HuH-7 (cell line): ENCODE data around the gene MYRIP.
"Not testable (repeated sequence)": the region's sequence is repeated elsewhere in the genome, so short reads cannot be mapped to it uniquely, and the experiment has no call there.

ENCODE experiments used
- DNase-seq: peaks from one replicate; pipeline ENCODE4 v3.0.0; 2011; ENCODE audit warnings: low spot score

The MYRIP gene

GRCh38 chr3:40129981-40130380 lies 320.6 kb downstream of the MYRIP start:
- no peak for DNase-seq

GRCh38 chr3:40130721-40131120 lies 321.3 kb downstream of the MYRIP start:
- DNase-seq: no peak

DNA sequence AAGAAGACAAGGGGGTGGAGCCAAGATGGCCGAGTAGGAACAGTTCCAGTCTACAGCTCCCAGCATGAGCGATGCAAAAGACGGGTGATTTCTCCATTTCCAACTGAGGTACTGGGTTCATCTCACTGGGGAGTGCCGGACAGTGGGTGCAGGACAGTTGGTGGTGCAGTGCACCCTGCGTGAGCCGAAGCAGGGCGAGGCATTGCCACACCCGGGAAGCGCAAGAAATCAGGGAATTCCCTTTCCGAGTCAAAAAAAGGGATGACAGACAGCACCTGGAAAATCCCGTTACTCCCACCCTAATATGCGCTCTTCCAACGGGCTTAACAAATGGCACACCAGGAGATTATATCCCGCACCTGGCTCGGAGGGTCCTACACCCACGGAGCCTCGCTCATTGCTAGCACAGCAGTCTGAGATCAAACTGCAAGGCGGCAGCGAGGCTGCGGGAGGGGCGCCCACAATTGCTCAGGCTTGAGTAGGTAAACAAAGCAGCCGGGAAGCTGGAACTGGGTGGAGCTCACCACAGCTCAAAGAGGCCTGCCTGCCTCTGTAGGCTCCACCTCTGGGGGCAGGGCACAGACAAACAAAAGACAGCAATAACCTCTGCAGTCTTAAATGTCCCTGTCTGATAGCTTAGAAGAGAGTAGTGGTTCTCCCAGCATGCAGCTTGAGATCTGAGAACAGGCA lies 324.6 kb downstream of the MYRIP start:
- DNase-seq: not testable (repeated sequence)

- DNase-seq: no peak
Measured at GRCh38 chr3:40137591-40138295, 328.3 kb downstream of the MYRIP start.

GRCh38 chr3:40143283-40144090 lies 334.1 kb downstream of the MYRIP start:
- DNase-seq: no peak

- no peak for DNase-seq
Measured at GRCh38 chr3:40148827-40149226, 339.4 kb downstream of the MYRIP start.

DNA sequence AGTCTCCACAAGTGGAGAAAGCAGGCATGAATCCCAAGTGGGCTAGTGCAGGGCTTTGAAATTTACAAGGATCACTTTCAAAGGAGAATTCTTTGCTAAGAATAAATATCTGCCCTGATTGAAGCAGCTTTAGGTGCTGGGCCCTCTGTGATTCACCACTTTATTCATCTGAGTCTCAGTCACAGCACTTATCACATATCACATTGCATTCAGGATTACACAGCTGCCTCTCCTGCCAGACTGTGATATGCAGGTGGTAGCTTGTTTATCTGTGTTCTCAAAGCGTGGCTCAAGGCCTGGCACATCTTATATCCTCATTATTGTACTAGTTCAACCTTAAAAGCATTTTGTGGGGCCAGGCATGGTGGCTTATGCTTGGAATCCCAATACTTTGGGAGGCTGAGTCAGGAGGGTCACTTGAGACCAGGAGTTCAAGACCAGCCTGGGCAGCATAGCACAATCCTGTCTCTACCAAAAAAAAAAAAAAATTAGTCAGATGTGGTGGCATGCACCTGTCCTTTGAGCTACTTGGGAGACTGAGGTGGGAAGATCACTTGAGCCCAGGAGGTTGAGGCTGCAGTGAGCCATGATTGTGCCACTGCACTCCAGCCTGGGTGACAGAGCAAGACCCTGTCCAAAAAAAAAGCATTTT lies 343.2 kb downstream of the MYRIP start:
- DNase-seq: no peak

DNA sequence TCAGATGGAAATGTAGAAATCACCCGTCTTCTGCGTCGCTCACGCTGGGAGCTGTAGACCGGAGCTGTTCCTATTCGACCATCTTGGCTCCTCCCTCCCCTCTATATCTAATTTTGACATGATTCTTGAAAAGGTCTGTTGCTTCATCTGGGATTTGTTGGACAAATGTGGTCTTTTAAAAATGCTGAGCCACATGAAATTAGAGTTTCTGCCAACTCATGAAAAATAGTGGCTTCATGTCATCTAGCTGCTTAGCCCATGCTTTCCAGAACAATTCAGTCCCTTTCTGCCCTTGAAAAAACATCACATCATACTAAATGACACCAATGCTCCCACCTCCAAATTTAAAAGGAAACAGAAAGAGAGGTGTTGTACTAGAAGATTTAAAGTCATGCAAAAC lies 351.5 kb downstream of the MYRIP start:
- no peak for DNase-seq

- DNase-seq: no peak
Measured at GRCh38 chr3:40162616-40163015, 353.2 kb downstream of the MYRIP start.

GRCh38 chr3:40166997-40167396 lies 357.6 kb downstream of the MYRIP start:
- DNase-seq: peak; percentile 18

DNA sequence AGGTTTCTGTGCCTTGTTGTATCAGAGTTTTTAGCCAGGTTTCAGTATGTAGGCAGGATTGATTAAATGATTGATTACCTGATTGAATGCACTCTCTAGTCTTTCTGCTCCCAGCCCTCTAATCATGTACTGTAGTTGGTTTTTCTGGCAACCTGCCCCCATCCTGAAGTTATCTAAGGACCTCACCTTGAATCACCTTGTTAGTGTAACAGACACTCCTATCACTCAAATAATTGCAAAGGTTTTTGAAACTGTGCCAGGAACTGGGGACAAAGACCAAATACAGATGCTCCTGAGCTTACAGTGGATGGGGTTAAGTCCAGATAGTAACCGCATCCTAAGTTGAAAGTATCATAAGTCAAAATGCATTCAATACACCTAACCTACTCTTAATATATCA lies 358.5 kb downstream of the MYRIP start:
- no peak for DNase-seq

GRCh38 chr3:40169983-40170382 lies 360.6 kb downstream of the MYRIP start:
- DNase-seq: no peak

DNA sequence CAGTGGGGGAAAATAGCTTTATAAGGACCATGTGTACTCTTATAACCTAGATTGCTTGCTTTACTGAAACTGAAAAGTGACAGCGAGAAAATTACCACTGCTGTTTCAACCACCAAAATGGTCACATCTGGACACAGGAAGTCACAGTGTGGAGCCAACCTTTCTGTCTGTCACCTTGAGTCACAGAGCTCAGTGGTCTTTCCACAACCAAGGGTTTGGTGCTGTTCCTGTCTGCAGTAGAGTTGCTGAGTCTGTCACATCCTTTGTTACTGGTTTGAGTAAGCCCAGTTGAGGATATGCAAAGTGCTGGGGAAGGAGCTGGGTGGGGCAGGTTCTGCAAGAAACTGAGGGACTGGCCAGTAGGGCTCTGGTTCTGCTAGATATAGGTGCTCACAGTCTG lies 361.0 kb downstream of the MYRIP start:
- no peak for DNase-seq

GRCh38 chr3:40172560-40172959 lies 363.2 kb downstream of the MYRIP start:
- no peak for DNase-seq

GRCh38 chr3:40173227-40173721 lies 363.9 kb downstream of the MYRIP start:
- DNase-seq: no peak

DNA sequence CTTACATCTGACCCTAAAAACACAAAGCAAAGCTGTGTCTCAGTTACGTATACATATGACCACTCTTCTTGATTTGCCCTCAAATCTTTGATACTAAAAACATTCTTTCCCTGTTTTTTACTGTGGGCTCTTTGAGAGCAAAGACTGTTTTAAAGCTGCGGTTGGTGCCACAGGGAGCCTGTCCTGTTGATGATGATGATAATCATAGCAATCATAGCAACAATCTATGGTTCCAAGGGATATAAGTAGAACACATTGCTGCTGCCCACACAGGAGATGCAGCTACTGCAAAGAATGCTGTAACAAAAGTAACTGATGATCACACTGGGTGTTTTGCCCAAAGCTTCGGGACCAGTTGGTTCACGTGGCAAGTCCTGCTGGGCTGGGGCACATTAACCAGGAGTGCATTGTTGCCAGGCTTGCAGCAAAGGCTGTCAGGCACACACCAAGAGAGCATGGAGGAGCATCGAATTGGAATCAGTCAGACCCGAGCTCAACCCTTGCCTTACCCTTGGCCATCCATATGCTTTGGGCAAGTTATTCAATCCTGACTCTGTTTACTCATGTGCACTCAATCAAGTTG lies 368.7 kb downstream of the MYRIP start:
- no peak for DNase-seq

DNA sequence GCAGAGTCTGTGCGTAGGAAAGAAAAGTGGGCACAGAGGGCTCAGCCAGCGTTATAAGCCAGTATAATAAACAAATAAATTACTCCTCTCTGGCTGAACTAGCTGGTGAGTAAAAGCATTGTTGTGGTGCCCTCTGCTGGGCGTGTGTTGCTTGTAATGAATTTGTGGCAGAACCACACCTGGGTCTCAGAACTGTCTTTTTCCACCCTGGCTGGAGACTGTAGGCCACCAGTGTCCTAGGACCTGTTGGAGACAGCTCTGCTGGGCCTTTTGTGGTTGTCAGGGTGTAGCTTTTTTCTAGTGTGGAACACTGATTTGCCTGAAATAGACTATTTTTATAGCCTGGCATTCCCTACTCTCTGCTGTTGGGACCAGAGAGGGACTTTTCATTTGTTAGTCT lies 369.6 kb downstream of the MYRIP start:
- peak; percentile 57 for DNase-seq

GRCh38 chr3:40181182-40181581 lies 371.8 kb downstream of the MYRIP start:
- DNase-seq: no peak

DNA sequence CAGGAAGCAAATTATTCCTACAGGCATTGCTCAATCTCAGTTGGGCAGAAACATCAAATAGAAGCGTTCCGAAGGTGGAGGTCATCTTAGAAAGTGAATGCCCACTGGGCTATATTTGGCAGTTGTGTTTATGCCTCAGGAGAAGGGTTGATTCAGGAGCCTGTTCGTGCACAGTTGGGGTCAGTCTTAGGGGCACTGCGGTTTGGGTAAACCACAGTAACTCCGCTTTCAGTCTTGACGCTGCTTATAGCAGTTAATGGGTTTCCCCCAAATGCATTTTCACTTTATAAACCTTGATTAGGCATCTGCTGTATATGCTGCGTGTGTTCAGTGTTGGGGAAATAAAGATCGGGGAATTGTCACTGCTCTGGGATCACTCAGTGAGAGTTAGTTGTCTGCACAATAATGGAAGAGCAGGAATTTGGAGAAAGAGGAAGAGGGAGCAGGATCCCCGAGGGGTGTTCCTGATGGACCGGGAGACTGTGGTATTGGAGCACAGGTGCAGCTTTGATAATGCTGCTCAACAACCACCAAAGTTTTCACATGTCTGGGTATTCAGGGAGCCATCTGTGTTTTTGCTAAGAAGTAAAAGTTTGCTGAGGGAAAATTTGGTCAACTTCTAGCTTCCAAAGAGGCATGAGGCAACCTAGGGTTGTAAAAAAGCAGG lies 375.8 kb downstream of the MYRIP start:
- no peak for DNase-seq

- no peak for DNase-seq
Measured at GRCh38 chr3:40186508-40186907, 377.1 kb downstream of the MYRIP start.

DNA sequence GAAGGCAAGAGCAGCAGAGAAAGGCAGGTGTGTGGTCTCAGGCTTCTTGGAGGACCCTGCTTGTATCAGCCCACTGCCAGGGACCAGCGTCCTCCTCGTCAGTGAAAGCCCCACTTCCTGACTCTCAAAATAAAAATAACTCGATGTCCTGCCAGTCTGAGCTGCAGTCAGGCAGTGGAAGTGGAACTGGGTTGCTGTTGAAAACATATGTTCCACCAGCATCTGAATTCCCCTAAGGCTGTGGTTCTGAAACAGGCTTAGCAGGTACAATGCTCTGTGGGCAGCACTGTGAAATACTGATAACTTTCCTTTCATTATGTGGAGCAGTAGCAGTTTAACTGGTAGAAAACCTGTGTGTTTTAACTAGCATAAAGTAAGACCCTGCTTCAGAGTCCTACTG lies 378.5 kb downstream of the MYRIP start:
- no peak for DNase-seq
